ENCODE results near the gene NRL.

NRL gene

DNA sequence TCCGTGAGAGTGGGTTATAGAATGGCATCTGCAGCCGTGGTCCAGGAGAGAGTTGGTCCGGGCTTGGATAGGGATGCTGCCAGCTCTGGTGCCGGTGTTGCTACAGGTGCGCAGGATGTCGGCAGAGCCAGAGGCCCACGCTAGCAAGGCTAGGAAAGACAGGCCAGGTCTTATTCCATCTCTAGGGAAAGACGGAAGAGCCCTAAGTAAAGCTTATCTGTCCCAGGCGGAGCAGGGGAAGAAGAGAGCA lies 20.8 kb upstream of the NRL start:
- DNase-seq (ENCODE audit: extremely low spot score): no peak
- CTCF ChIA-PET: interaction anchor here (1.2 to 4.9 kb wide), 8 partner anchors 9 to 27 kb away, joined by 3 to 37 read pairs (median 6); partner anchors contain the start of genes DCAF11, IRF9, NRL and PSME2
- POLR2A ChIA-PET: interaction anchor here (1.0 to 2.4 kb wide), 10 partner anchors 9 to 107 kb away, joined by 3 to 28 read pairs (median 4); partner anchors contain the start of genes CHMP4A, DCAF11, IRF9 and NRL
- TF ChIP-seq, protein P1, sequence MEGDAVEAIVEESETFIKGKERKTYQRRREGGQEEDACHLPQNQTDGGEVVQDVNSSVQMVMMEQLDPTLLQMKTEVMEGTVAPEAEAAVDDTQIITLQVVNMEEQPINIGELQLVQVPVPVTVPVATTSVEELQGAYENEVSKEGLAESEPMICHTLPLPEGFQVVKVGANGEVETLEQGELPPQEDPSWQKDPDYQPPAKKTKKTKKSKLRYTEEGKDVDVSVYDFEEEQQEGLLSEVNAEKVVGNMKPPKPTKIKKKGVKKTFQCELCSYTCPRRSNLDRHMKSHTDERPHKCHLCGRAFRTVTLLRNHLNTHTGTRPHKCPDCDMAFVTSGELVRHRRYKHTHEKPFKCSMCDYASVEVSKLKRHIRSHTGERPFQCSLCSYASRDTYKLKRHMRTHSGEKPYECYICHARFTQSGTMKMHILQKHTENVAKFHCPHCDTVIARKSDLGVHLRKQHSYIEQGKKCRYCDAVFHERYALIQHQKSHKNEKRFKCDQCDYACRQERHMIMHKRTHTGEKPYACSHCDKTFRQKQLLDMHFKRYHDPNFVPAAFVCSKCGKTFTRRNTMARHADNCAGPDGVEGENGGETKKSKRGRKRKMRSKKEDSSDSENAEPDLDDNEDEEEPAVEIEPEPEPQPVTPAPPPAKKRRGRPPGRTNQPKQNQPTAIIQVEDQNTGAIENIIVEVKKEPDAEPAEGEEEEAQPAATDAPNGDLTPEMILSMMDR (IDR thresholded peaks at IDR 0.05; ENCODE audit: control extremely low read depth, extremely low read depth, low read depth, missing control alignments): no peak

- POLR2A ChIA-PET: interaction anchor here (1.0 kb wide), 1 partner anchor 19 kb away, joined by 3 read pairs; the partner anchor contains the start of genes DCAF11 and NRL
- TF ChIP-seq, protein P1 (IDR thresholded peaks at IDR 0.05; ENCODE audit: control extremely low read depth, extremely low read depth, low read depth, missing control alignments): no peak
- CTCF ChIA-PET: interaction anchor here (0.9 to 9.1 kb wide), 5 partner anchors 9 to 36 kb away, joined by 3 to 58 read pairs (median 6); partner anchors contain the start of genes DCAF11, IRF9 and NRL
- no peak for DNase-seq (ENCODE audit: extremely low spot score)
Measured at GRCh38 chr14:24133735-24134134, 19.0 kb upstream of the NRL start.

GRCh38 chr14:24132976-24133375 lies 18.2 kb upstream of the NRL start:
- ChIA-PET POLR2A (interaction anchor here (1.0 kb wide), 1 partner anchor 18 kb away, joined by 3 read pairs; the partner anchor contains the start of genes DCAF11 and NRL), CTCF (interaction anchor here (0.9 to 9.1 kb wide), 7 partner anchors 9 to 109 kb away, joined by 3 to 58 read pairs (median 4); partner anchors contain the start of genes DCAF11, IRF9, NRL and TINF2)
- TF ChIP-seq, protein P1 (IDR thresholded peaks at IDR 0.05; ENCODE audit: control extremely low read depth, extremely low read depth, low read depth, missing control alignments): no peak
- DNase-seq (ENCODE audit: extremely low spot score): no peak

GRCh38 chr14:24132061-24132685 lies 17.4 kb upstream of the NRL start:
- ChIA-PET POLR2A (interaction anchor here (0.6 kb wide), 1 partner anchor 73 kb away, joined by 3 read pairs; the partner anchor contains the start of gene TSSK4), CTCF (interaction anchor here (1.0 to 9.1 kb wide), 3 partner anchors 15 to 28 kb away, joined by 3 to 58 read pairs (median 3); partner anchors contain the start of genes DCAF11 and NRL)
- TF ChIP-seq, protein P1 (IDR thresholded peaks at IDR 0.05; ENCODE audit: control extremely low read depth, extremely low read depth, low read depth, missing control alignments): no peak
- no peak for DNase-seq (ENCODE audit: extremely low spot score)

DNA sequence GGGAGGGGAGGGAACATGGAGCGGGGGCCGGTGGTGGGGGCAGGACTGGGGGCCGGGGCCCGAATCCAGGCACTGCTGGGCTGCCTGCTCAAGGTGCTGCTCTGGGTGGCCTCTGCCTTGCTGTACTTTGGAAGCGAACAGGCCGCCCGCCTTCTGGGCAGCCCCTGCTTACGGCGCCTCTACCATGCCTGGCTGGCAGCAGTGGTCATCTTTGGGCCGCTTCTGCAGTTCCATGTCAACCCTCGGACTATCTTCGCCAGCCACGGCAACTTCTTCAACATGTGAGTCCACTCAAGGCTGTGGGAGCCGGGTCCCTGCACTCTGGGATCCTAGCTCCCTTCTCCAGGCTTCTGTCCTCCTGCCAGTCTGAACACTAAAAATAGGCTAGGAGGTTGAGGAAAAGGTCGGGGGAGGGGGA lies 16.8 kb upstream of the NRL start:
- CTCF ChIA-PET: interaction anchor here (1.1 to 9.1 kb wide), 2 partner anchors 14 to 23 kb away, joined by 3 to 58 read pairs; partner anchors contain the start of genes DCAF11 and NRL
- POLR2A ChIA-PET: interaction anchor here (0.6 kb wide), 1 partner anchor 130 kb away, joined by 5 read pairs; no protein-coding TSS in a partner anchor
- DNase-seq (ENCODE audit: extremely low spot score): no peak
- TF ChIP-seq, protein P1 (IDR thresholded peaks at IDR 0.05; ENCODE audit: control extremely low read depth, extremely low read depth, low read depth, missing control alignments): no peak

- ChIA-PET POLR2A (interaction anchor here (0.6 to 1.5 kb wide), 2 partner anchors 16 to 129 kb away, joined by 3 to 5 read pairs; partner anchors contain the start of genes DCAF11 and NRL), CTCF (interaction anchor here (1.1 to 9.1 kb wide), 2 partner anchors 14 to 23 kb away, joined by 3 to 58 read pairs; partner anchors contain the start of genes DCAF11 and NRL)
- TF ChIP-seq, protein P1 (IDR thresholded peaks at IDR 0.05; ENCODE audit: control extremely low read depth, extremely low read depth, low read depth, missing control alignments): no peak
- no peak for DNase-seq (ENCODE audit: extremely low spot score)
Measured at GRCh38 chr14:24130717-24131548, 16.2 kb upstream of the NRL start.
